Keratinocyte (primary cell): ENCODE measurements around the gene RFX3. TPM values are rescaled to one million over a fixed set of nuclear protein-coding genes. Genes with fewer than 3 reads are reported as not detected.

Source experiments
- DNase-seq: peaks from one replicate; pipeline ENCODE4 v3.0.0-alpha.2; 2011; ENCODE audit warnings: low read depth, missing footprints, low spot score
- FAIRE-seq: peaks from 2 replicates; lab custom pipeline; 2011; peaks lifted over from hg19 to GRCh38; lab: Jason Lieb, UNC
- H2AFZ ChIP-seq: 2 replicates; pipeline ENCODE4 v1.6.0; 2012; ENCODE audit warnings: low read length, control low read depth, inconsistent platforms; ENCODE audit not compliant: control insufficient read depth
- H3K27ac ChIP-seq: 2 replicates; pipeline ENCODE4 v1.5.1; 2011; ENCODE audit warnings: low read length; ENCODE audit not compliant: control insufficient read depth, insufficient read depth
- H3K27me3 ChIP-seq: 3 replicates; pipeline ENCODE4 v1.6.0; 2011; ENCODE audit warnings: low read length; ENCODE audit not compliant: control insufficient read depth, insufficient read depth; ENCODE audit errors: extremely low read depth
- H3K36me3 ChIP-seq, 2 experiments: 2 replicates in 1 of 2; 3 replicates in 1 of 2; pipeline ENCODE4 v1.5.1; 2011; ENCODE audit warnings: low read length in 2 of 2, mild to moderate bottlenecking in 1 of 2; ENCODE audit not compliant: control insufficient read depth in 2 of 2, insufficient read depth in 2 of 2; ENCODE audit errors: extremely low read depth in 1 of 2
- H3K4me1 ChIP-seq: 3 replicates; pipeline ENCODE4 v1.5.1; 2011; ENCODE audit warnings: low read length; ENCODE audit not compliant: control insufficient read depth, insufficient read depth; ENCODE audit errors: extremely low read depth
- H3K4me2 ChIP-seq: 3 replicates; pipeline ENCODE4 v1.6.0; 2011; ENCODE audit warnings: low read depth, low read length; ENCODE audit not compliant: control insufficient read depth, insufficient read depth; ENCODE audit errors: extremely low read depth
- H3K4me3 ChIP-seq, 3 experiments: fragments of 200-600 bp in 1 of 3; sonication (generic) in 1 of 3; 2 replicates in 2 of 3; 3 replicates in 1 of 3; pipeline ENCODE4 v1.5.1; 2011 to 2016; ENCODE audit warnings: low read length in 3 of 3, mild to moderate bottlenecking in 3 of 3, control low read depth in 2 of 3, inconsistent platforms in 1 of 3, low read depth in 1 of 3, mixed read lengths in 1 of 3, mixed run types in 1 of 3, moderate library complexity in 1 of 3; ENCODE audit not compliant: control insufficient read depth in 2 of 3, insufficient read depth in 2 of 3; ENCODE audit errors: extremely low read depth in 1 of 3
- H3K79me2 ChIP-seq: 2 replicates; pipeline ENCODE4 v1.6.0; 2012; ENCODE audit warnings: low read length; ENCODE audit not compliant: control insufficient read depth, insufficient read depth
- H3K9ac ChIP-seq: 3 replicates; pipeline ENCODE4 v1.6.0; 2011; ENCODE audit warnings: low read length; ENCODE audit not compliant: control insufficient read depth, insufficient read depth; ENCODE audit errors: extremely low read depth
- H3K9me1 ChIP-seq: 3 replicates; pipeline ENCODE4 v1.6.0; 2011; ENCODE audit warnings: low read length; ENCODE audit not compliant: control insufficient read depth, insufficient read depth; ENCODE audit errors: extremely low read depth
- H3K9me3 ChIP-seq: 2 replicates; pipeline ENCODE4 v1.5.1; 2012; ENCODE audit warnings: low read depth, low read length; ENCODE audit not compliant: control insufficient read depth
- H4K20me1 ChIP-seq: 3 replicates; pipeline ENCODE4 v1.6.0; 2011; ENCODE audit warnings: low read length; ENCODE audit not compliant: control insufficient read depth, insufficient read depth; ENCODE audit errors: extremely low read depth
- EZH2 ChIP-seq: IDR thresholded peaks from one replicate; pipeline ENCODE4 v1.6.1; 2012; ENCODE audit warnings: inconsistent platforms, mild to moderate bottlenecking, low read length, moderate library complexity
- dilution Hi-C: fragments of 300-500 bp; cut with MboI; formaldehyde crosslinking; loops from one replicate; pipeline ENCODE4 v1.7.0; 2020; ENCODE audit warnings: low sequenced_read_pairs; ENCODE audit not compliant: extremely low pct_ligation_motif_present
- polyA plus RNA-seq, 5 experiments: library from polyadenylated mRNA; depleted of rRNA in 3 of 5; stranded (reverse) in 3 of 5; stranded (forward) in 1 of 5; unstranded in 1 of 5; fragments of >200 nt; gene quantifications; 1 replicate in 1 of 5; 2 replicates in 3 of 5; 3 replicates in 1 of 5; pipeline versions ENCODE4 v1.2.1 to v1.2.3, GENCODE V29; 2011 to 2012; ENCODE audit warnings: missing spikeins in 2 of 5, low read depth in 1 of 5, low replicate concordance in 1 of 5
- TF ChIP-seq, protein P1 (sequence below), 3 experiments: IDR thresholded peaks in 1 of 3; conservative IDR thresholded peaks in 1 of 3; optimal IDR thresholded peaks in 1 of 3; 2 replicates in 2 of 3; 3 replicates in 1 of 3; pipeline versions ENCODE3 to v1.5.1; 2011; ENCODE audit warnings: low read length in 3 of 3, mild to moderate bottlenecking in 3 of 3, moderate library complexity in 2 of 3, control low read depth in 1 of 3, inconsistent platforms in 1 of 3; ENCODE audit not compliant: insufficient read depth in 2 of 3; ENCODE audit errors: extremely low read depth in 1 of 3

The RFX3 gene
- polyA plus RNA-seq, 1 donor (not counting 4 experiments of a cell fraction or from before 2014, with no cell fraction given): 1.8 TPM

DNA sequence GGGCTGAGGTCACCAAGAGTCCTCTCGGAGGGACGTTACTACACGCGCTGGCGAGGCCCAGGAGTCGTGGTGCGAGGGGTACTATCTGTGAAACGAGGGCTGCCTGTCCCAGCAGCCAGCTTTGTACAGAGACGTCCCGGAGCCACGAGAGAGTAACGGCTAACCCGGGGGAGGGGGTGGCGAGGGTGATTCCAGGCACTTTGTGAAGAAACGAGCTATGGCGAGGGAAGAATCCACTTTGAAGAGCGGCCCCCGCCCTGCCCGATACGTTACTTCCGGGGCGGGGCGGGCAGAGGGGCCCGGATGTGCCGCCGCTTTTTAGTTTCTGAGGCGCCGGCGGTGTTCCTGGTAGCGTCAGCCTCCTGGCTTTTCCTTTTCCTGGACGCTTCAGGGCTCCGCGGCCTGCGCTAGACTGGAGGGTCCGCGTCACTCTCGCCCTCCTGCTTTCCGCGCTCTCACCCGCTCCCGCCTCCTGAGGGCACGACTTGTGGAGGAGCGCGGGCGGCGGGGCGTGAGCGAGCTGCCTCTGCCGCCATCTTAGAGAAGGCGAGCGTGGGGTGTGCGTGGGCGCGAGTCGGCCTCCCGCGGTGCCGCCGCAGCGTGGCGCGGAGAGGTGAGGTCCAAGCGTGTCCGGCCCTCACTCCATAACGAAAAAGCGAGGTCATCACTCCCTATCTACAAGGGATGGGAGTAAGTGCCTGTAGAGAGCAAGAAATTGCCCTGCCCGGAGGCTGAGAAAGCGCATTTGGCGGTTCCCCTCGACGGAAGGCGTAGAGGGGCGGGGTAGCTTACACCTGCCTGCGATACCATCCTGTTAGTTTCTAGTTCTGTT is 580 bp upstream of the RFX3 start:
- no peaks in the 10 kb centered on the region for H3K27me3 ChIP-seq
- H3K9ac ChIP-seq: peak overlapping the region; percentile 100
- peak overlapping the region; percentile 92 to 97 (median 95) for H3K4me3 ChIP-seq
- H3K79me2 ChIP-seq: peaks cover 24% of the 10 kb centered on the region
- no peaks in the 10 kb centered on the region for H3K9me1 ChIP-seq
- H3K27ac ChIP-seq: peak overlapping the region; percentile 100
- no peak for FAIRE-seq
- no peaks in the 10 kb centered on the region for H3K36me3 ChIP-seq
- H3K4me2 ChIP-seq: peak overlapping the region; percentile 97
- peak overlapping the region; percentile 96 for H2AFZ ChIP-seq
- H4K20me1 ChIP-seq: no peaks in the 10 kb centered on the region
- H3K4me1 ChIP-seq: peaks cover 14% of the 10 kb centered on the region
- dilution Hi-C loops: no loop called here
- no peaks in the 10 kb centered on the region for H3K9me3 ChIP-seq
- no peak for TF ChIP-seq EZH2
- TF ChIP-seq, protein P1, sequence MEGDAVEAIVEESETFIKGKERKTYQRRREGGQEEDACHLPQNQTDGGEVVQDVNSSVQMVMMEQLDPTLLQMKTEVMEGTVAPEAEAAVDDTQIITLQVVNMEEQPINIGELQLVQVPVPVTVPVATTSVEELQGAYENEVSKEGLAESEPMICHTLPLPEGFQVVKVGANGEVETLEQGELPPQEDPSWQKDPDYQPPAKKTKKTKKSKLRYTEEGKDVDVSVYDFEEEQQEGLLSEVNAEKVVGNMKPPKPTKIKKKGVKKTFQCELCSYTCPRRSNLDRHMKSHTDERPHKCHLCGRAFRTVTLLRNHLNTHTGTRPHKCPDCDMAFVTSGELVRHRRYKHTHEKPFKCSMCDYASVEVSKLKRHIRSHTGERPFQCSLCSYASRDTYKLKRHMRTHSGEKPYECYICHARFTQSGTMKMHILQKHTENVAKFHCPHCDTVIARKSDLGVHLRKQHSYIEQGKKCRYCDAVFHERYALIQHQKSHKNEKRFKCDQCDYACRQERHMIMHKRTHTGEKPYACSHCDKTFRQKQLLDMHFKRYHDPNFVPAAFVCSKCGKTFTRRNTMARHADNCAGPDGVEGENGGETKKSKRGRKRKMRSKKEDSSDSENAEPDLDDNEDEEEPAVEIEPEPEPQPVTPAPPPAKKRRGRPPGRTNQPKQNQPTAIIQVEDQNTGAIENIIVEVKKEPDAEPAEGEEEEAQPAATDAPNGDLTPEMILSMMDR (optimal IDR thresholded peaks at IDR 0.05 in 1 of 3, IDR thresholded peaks at IDR 0.05 in 1 of 3, conservative IDR thresholded peaks at IDR 0.05 in 1 of 3; ENCODE audit: extremely low read depth in 1 of 3, insufficient read depth in 2 of 3, low read length in 3 of 3): no peak
- DNase-seq: peak; percentile 15

DNA sequence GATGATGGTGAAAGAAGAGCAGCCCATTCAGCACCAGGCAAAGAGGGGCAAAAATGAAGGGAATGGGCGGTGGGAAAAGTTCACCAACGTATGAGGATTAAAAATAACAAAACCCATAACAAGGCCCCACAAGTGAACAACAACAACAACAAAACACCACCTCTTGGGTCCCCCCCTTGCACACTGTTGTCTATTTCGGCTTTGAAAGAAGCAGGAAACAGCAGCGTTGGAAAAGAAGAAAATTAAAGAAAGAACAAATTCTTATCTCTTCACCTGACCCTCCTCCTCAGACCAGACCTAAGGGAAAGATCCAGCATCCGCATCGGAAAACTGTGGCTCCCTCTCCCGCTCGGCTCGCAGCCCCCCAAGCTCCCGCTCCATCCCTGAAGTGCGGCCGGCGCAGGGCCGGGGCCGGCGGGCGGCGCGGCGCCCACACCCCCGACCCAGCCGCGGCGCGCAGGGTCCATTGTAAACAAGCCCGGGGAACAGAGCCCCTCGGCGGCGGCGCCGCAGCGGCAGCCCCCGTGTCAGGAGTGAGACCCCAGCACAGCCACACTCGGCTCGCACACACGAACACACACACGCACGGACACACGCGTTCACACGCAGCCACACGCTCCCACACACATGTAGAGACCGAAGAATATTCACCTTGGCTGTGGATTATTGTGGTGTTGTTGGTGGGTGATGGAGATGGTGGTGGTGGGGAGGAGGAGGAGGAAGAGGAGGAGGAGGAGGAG is 535 bp downstream of the RFX3 start:
- Histone ChIP-seq H3K36me3 (no peaks in the 10 kb centered on the region), H3K27me3 (no peaks in the 10 kb centered on the region), H3K4me2 (peak overlapping the region; percentile 85), H3K79me2 (peaks cover 24% of the 10 kb centered on the region), H3K4me3 (peak overlapping the region; percentile 67 to 95 (median 77)), H3K27ac (peak overlapping the region; percentile 96), H3K4me1 (peaks cover 14% of the 10 kb centered on the region), H4K20me1 (no peaks in the 10 kb centered on the region), H3K9ac (peak overlapping the region; percentile 100), H3K9me1 (no peaks in the 10 kb centered on the region), H2AFZ (peak overlapping the region; percentile 97), H3K9me3 (no peaks in the 10 kb centered on the region)
- DNase-seq (no peak), FAIRE-seq (no peak)
- dilution Hi-C loops: no loop called here
- TF ChIP-seq EZH2: no peak
- TF ChIP-seq, protein P1 (optimal IDR thresholded peaks at IDR 0.05 in 1 of 3, IDR thresholded peaks at IDR 0.05 in 1 of 3, conservative IDR thresholded peaks at IDR 0.05 in 1 of 3; ENCODE audit: extremely low read depth in 1 of 3, insufficient read depth in 2 of 3, low read length in 3 of 3): no peak
